GM21390 (cell line): ENCODE data around the gene DLG1.

Experiments
- ATAC-seq: cut with Tn5 transposase; IDR thresholded peaks from one replicate; pipeline ENCODE4 v1.9.1; 2021; ENCODE audit not compliant: unreplicated experiment

Gene DLG1

GRCh38 chr3:197320582-197320981 is 22.2 kb upstream of the DLG1 start:
- no peak for ATAC-seq

DNA sequence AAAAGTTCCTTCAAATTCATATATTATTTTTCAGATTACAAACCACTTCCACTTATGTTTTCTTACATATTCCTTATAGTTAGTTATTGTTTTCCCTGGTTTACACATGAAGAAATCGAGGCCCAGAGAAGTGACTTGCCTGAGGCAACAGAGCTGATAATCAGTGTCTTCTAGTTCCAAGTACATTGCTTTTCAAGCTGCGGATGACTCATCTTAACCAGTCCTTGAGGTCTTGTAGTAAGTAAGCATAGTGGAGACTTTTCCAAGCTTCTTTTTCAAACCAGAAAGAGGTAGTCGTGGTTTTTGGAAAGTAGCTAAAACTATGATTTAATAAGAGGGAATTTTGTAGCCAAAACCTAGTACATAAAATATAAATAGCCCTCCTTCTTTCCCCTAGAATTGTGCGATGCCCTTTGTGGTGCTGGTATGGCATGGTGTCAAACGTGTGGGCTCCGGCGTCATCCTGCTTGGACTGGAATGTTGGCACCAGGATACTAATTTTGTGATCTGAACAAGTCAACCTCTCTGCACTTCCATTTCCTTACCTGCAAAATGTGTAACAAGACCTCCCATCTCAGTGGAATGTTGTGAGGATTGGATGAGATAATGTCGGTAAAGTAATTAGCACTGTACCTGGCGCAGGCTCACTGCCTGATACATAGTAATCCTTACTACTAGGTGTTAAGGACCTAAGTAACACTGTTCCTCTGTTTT is 19.0 kb upstream of the DLG1 start:
- ATAC-seq, result no peak

DNA sequence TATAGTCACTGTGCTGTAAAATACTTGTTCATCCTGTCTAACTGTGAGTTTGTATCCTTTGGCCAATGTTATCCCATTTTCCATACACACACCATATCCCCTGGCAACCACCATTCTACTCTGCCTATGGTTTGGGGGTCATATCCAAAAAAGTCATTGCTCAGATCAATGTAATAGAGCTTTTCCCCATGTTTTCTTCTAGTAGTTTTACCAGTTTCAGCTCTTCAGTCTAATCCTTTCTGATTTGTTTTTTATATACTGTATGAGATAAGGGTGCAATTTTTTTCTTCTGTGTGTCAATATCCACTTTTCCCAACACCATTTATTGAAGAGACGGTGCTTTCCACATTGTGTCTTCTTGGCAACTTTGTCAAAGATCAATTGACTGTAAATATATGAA is 14.0 kb upstream of the DLG1 start:
- ATAC-seq, result no peak

DNA sequence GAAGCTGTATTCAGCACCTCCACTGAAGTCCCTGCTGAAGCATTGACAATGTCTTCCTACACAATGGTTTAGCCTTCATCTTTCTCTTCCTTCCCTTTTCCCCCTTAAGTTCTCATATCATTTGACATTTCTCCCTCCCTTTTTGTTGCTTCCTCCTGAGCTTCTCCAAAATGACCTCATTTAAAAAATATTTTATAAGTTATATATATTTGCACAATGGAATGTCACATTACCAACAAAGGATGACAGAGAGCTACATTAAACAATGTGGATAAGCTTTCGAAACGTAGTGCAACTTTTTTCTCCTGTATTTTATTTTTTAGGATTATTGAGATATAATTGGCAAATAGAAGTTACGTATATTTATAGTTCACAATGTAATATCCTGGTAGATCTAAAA is 13.2 kb upstream of the DLG1 start:
- no peak for ATAC-seq

DNA sequence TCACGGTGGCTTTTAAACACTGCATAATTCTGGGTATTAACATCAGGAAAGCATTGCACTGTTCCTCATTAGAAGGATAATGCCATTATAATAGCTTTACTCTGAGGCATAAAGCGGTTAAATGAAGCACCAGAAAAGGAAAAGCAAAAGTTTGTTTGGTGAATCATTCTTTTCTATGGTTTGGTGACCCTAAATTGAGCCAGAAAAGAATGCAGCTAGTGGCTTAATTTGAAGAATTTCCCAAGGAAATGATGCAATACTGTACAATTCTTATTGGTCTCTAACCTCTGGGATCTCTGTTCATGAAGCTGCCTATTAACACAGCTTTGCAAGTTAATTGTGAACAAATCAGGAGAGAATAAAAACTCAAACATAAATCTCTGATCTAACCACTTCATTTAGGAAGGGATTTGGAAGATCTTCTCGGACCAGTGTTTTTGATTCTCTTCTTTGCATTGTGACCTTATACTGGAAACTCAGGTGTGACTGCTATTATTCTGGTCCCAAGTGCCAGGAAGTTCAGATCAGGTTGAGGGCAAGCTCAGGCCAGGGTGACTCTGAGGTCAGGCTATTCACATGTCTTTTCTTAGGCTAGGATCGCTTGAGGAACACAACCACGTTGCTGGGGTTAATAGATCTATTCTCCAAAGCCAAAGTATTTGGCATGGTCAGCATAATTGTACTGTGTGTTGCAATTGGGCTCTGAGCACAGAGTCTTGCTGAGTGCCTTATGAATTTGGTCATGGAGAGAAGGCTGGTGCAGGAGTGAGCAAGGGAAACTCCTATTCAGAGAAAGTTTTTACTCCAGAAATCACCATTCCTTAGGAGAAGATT is 11.3 kb upstream of the DLG1 start:
- no peak for ATAC-seq

DNA sequence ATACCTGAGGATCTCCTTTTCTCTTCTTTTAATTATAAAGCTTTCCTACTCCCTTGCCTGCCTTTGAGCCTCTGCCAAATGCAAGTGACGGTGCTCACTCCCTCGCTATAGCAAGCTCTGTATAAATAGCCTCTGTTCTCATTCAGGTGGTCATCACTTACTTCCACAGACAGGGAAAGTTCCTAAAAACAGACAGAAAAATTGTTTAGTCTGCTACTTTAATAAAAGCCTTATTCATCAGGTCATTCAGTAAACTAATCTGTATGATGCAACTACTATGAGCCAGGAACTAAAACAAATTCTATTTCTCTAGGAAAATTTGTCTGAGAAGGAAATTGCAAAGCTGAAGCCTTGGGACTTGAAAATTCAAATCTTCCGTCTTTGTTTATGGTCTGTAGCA is 10.2 kb upstream of the DLG1 start:
- ATAC-seq, result no peak

DNA sequence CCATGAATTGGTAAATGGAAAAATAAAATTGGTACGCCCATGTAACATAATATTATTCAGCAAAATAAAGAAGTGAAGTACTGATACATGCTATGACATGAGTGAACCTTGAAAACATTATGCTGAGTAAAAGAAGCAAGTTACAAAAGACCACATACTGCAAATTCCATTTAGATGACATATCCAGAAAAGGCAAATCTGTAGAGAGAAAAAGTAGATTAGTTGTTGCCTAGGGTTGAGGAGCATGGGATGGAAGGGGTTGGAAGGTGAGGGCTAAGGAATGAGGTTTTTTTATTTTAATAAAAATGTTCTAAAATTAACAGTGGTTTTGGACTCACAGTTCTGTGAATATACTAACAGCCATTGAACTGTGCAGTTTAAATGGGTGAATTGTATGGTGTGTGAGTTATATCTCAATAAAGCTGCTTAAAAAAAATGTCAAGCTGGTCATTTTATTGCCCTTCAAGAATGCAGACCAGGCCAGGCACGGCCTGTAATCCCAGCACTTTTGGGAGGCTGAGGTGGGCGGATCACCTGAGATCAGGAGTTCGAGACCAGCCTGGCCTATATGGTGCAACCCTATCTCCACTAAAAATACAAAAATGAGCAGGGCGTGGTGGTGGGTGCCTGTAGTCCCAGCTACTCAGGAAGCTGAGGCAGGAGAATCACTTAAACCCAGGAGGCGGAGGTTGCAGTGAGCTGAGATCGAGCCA is 8.1 kb upstream of the DLG1 start:
- ATAC-seq, result no peak

DNA sequence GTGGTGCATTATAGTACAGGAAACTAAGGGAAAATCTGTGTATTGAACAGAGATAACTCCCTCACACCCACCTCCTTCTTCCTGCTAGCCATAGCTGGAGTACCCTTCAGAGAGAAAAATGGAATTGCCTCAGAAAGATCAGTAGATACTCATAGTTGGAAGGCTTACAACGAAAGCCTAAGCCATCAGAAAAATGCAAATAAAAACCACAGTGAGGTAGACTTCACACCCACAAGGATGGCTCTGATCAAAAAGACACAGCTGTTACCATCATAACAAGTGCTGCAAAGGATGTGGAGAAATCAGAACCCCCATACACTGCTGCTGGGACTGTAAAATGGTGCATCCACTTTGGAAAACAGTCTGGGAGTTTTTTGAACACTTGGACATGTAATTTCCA is 7.4 kb upstream of the DLG1 start:
- peak; percentile 88 for ATAC-seq

GRCh38 chr3:197303452-197303851 is 5.0 kb upstream of the DLG1 start:
- no peak for ATAC-seq

DNA sequence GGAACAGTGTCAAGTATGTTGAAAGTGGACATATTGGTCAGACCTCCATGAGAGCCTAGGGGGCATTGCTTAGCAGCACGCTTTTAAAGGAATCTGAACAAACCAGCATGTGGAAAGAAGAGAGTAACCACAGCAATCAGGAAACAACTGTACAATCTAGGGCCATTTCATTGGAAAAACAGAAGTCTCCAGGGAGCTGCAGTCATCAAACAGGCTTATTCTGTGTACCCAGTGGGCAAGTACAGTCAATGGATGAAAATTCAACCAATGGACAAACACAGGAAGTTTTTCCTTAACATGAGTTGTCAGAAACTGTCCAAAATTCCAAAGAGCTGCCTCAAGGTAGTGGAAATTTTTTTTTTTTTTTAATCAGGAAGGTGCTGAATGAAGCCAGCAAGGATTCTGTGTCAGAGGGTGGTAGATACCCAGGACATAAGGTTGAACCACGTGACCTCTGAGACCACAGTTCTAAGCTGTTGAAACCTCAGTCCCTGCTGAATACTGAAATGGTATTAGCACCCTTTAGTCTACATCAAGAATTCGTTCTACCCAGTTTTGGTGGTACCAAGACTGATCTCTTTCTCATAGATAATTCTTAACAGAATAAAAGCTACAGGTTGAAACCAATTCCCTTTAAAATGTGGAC is 4.4 kb upstream of the DLG1 start:
- no peak for ATAC-seq

DNA sequence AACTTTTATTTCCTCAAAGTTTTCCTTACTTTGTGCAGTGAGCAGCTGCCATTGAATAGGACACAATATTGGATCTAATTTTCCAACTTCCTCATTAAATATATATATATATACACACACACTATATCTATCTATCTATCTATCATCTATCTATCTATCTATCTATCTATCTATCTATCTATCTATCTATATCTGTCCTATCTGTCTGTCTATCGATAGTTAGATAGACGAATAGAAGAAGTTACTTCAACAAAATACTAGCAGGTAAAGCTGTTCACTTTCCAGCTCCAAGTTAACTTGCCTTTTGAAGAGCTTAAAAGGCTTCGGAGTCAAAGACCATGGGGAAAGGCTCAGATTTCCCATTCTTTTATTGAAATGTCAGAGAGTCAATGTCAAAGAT is 3.6 kb upstream of the DLG1 start:
- ATAC-seq, result no peak

- no peak for ATAC-seq
Measured at GRCh38 chr3:197300361-197300760, 1.9 kb upstream of the DLG1 start.

GRCh38 chr3:197298945-197299854 is 788 bp upstream of the DLG1 start:
- no peak for ATAC-seq

- peak; percentile 73 for ATAC-seq
Measured at GRCh38 chr3:197297476-197298340, 704 bp downstream of the DLG1 start.

GRCh38 chr3:197297002-197297401 is 1.4 kb downstream of the DLG1 start:
- no peak for ATAC-seq

DNA sequence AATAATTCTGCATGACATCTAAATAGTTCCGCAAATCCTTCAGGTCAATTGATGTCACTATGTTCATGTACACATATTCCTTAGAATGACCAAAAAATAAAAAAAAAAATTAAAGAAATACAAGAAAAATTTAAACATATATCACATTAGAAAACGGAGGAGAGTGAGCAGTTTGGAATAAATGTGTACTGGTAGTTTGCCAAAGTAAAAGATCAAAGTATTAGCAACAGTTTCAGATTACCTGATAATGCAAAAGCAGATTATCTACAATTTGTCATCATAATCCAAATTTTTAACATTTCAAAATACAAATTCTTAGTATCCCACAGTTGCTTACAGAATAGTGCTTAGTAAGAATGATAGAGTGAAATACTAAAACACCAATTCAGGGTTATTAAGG is 1.9 kb downstream of the DLG1 start:
- no peak for ATAC-seq

- ATAC-seq, result no peak
Measured at GRCh38 chr3:197295871-197296270, 2.5 kb downstream of the DLG1 start.

DNA sequence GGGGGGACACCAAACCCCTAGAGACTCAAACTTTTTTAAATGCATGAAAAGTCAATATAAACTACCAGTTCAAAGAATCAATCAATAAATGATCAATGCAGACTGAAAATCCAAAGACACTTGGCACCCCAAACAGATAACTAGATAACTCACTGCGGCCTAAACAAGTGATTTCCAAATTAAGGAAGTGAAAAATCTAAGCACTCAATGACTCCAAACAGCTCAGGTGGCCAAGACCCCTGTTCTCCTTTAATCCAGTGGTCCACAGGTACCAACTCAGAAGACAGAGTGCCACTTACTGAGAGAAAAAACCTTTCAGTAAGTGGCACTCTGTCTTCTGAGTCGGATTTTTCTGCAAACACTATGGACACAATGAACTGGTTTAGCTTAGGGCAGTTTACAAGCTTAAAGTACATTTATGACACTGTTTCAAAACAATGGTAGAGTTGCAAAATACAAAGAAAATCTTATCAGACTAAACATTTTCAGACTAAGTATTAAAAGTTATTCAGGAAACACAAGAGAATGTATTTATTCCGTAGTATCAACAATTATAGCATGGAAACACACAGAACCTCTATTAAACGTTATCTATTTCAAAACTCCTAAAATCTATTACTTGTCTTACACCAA is 4.7 kb downstream of the DLG1 start:
- ATAC-seq, result no peak

DNA sequence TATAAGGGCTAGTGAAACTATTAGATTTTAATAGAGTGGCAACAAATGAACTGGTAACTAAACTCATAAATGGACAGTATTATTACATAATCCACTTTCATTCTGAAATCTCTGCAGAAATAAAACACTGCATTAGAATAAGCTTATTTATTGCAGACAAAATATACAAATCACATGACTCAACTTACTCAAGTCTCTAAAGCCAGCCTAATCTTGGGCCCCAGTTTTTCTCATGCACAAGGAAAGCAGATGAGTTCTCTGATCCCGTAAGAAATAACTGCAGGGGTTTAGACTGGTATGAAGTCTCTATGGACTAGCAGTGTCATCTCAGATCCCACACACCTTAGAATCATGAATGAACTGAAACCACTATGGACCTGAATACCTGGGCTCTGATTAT is 5.8 kb downstream of the DLG1 start:
- no peak for ATAC-seq
